GM18519 (cell line): ENCODE data around the gene ZCCHC14.
"Not testable (repeated sequence)": the region's sequence is repeated elsewhere in the genome, so short reads cannot be mapped to it uniquely, and the experiment has no call there.

Source experiments
- ATAC-seq: cut with Tn5 transposase; IDR thresholded peaks from one replicate; pipeline ENCODE4 v1.9.1; 2021; ENCODE audit warnings: mild to moderate bottlenecking, moderate library complexity; ENCODE audit not compliant: unreplicated experiment, low FRiP score

Gene ZCCHC14

GRCh38 chr16:87497767-87498290, 5.0 kb upstream of the ZCCHC14 start:
- ATAC-seq: not testable (repeated sequence)

GRCh38 chr16:87497023-87497766, 4.4 kb upstream of the ZCCHC14 start:
- ATAC-seq: not testable (repeated sequence)

- no peak for ATAC-seq
Observed at GRCh38 chr16:87496447-87496801, 3.6 kb upstream of the ZCCHC14 start.

GRCh38 chr16:87495578-87496446, 3.0 kb upstream of the ZCCHC14 start:
- ATAC-seq: no peak

- ATAC-seq: no peak
Observed at GRCh38 chr16:87493608-87494280, 920 bp upstream of the ZCCHC14 start.

GRCh38 chr16:87492291-87492630, 563 bp downstream of the ZCCHC14 start:
- ATAC-seq: no peak

GRCh38 chr16:87491522-87492290, 1.1 kb downstream of the ZCCHC14 start:
- no peak for ATAC-seq

- not testable (repeated sequence) for ATAC-seq
Observed at GRCh38 chr16:87490799-87491521, 1.9 kb downstream of the ZCCHC14 start.

GRCh38 chr16:87490096-87490798, 2.6 kb downstream of the ZCCHC14 start:
- no peak for ATAC-seq

- ATAC-seq: no peak
Observed at GRCh38 chr16:87489434-87490045, 3.3 kb downstream of the ZCCHC14 start.

- ATAC-seq: not testable (repeated sequence)
Observed at GRCh38 chr16:87488960-87489359, 3.9 kb downstream of the ZCCHC14 start.

- no peak for ATAC-seq
Observed at GRCh38 chr16:87487361-87487924, 5.4 kb downstream of the ZCCHC14 start.

- no peak for ATAC-seq
Observed at GRCh38 chr16:87486713-87487247, 6.0 kb downstream of the ZCCHC14 start.

- ATAC-seq: no peak
Observed at GRCh38 chr16:87486282-87486681, 6.5 kb downstream of the ZCCHC14 start.

- ATAC-seq: not testable (repeated sequence)
Observed at GRCh38 chr16:87485792-87486191, 7.0 kb downstream of the ZCCHC14 start.

- no peak for ATAC-seq
Observed at GRCh38 chr16:87484487-87485331, 8.1 kb downstream of the ZCCHC14 start.

- ATAC-seq: no peak
Observed at GRCh38 chr16:87483481-87483880, 9.3 kb downstream of the ZCCHC14 start.
